HepG2 (cell line): ENCODE data around the gene NAT10.

Experiments used
- KLF16 ChIP-seq, 2 experiments: sonication (generic) in 1 of 2; formaldehyde crosslinking in 1 of 2; IDR thresholded peaks; 2 replicates each; pipeline versions ENCODE4 v1.6.1 to v1.8.0; 2016 to 2023; ENCODE audit warnings: missing genetic modification reagents in 2 of 2, missing compliant biosample characterization in 1 of 2
- POLR2AphosphoS5 ChIP-seq: IDR thresholded peaks from 2 replicates; pipeline ENCODE4 v1.6.1; 2012; ENCODE audit warnings: low read depth, low read length
- RBFOX2 ChIP-seq: fragments of 200-400 bp; formaldehyde crosslinking; IDR thresholded peaks from 2 replicates; pipeline ENCODE4 v1.6.1; 2017; ENCODE audit warnings: low read depth, mild to moderate bottlenecking, low read length
- SMYD3 ChIP-seq: sonication (generic); formaldehyde crosslinking; IDR thresholded peaks from 2 replicates; pipeline ENCODE4 v1.8.1; 2023; ENCODE audit warnings: mild to moderate bottlenecking, missing genetic modification reagents
- TF ChIP-seq, protein P1 (sequence below): sonication (generic); formaldehyde crosslinking; IDR thresholded peaks from 2 replicates; pipeline ENCODE4 v1.8.1; 2023; ENCODE audit warnings: mild to moderate bottlenecking, missing genetic modification reagents

- TF ChIP-seq KLF16 (CRISPR knock-in tag; IDR thresholded peaks at IDR 0.05) (no peak), SMYD3 (CRISPR knock-in tag) (no peak), POLR2AphosphoS5 (no peak), RBFOX2 (no peak)
- TF ChIP-seq, protein P1, sequence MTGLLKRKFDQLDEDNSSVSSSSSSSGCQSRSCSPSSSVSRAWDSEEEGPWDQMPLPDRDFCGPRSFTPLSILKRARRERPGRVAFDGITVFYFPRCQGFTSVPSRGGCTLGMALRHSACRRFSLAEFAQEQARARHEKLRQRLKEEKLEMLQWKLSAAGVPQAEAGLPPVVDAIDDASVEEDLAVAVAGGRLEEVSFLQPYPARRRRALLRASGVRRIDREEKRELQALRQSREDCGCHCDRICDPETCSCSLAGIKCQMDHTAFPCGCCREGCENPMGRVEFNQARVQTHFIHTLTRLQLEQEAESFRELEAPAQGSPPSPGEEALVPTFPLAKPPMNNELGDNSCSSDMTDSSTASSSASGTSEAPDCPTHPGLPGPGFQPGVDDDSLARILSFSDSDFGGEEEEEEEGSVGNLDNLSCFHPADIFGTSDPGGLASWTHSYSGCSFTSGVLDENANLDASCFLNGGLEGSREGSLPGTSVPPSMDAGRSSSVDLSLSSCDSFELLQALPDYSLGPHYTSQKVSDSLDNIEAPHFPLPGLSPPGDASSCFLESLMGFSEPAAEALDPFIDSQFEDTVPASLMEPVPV (CRISPR knock-in tag): no peak
These were observed 43.2 kb downstream of the NAT10 start for GRCh38 chr11:34148504-34149165.
